ENCODE measurements around the gene BSCL2. TPM values are rescaled to one million over a fixed set of nuclear protein-coding genes. Genes with fewer than 3 reads are reported as not detected.
"Not testable (repeated sequence)": the region's sequence is repeated elsewhere in the genome, so short reads cannot be mapped to it uniquely, and the experiment has no call there.

The BSCL2 gene
- total RNA-seq, 1 donor from 2014 or later = 96.6 TPM

- no peak for TF ChIP-seq CTCF (conservative IDR thresholded peaks at IDR 0.05; ENCODE audit: low read depth, low read length)
- DNase-seq (ENCODE audit: low read depth) = no peak
- no peak overlapping the region for H3K4me3 ChIP-seq (ENCODE audit: low read depth, low read length)
These were observed 40.4 kb upstream of the BSCL2 start for GRCh38 chr11:62747475-62748160.

DNA sequence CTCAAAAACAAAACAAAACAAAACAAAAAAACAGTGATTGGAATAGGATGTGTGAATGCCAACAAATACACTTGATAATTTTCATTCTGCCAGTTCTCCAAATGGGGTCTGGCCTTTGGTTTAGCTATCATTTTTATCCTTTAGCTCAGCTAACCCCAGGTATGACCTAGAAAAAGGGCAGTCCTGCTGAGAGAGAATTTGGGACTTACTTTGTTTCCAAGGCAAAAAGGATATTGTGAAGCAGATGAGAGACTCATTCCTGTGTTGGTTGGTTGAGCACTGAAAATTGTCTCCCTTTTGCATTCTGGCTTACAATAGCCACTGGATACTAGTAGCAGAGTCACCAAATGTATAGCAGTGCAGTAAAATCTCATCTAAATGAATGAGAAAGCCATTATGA, 30.0 kb upstream of the BSCL2 start:
- no peak for DNase-seq (ENCODE audit: low read depth)
- H3K4me3 ChIP-seq (ENCODE audit: low read depth, low read length) = no peak overlapping the region
- no peak for TF ChIP-seq CTCF (conservative IDR thresholded peaks at IDR 0.05; ENCODE audit: low read depth, low read length)

DNA sequence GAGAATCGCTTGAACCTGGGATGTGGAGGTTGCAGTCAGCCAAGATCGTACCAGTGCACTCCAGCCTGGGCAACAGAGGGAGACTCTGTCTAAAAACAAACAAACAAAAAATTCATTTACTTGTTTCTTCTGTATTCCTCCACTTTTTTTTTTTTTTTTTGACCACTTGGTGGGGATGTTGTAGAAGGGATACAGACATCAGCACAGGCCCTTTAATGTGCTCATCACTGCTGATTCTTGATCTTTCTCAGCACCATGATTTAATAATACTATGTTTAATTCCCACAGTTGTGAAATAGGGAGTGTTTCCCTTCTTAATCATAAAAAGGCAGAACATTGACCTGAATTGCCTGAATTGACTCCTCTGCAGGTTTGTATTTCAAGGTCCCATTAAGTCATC, 25.6 kb upstream of the BSCL2 start:
- H3K4me3 ChIP-seq (ENCODE audit: low read depth, low read length) = no peak overlapping the region
- peak; percentile 34 for TF ChIP-seq CTCF (conservative IDR thresholded peaks at IDR 0.05; ENCODE audit: low read depth, low read length)
- DNase-seq (ENCODE audit: low read depth) = no peak

DNA sequence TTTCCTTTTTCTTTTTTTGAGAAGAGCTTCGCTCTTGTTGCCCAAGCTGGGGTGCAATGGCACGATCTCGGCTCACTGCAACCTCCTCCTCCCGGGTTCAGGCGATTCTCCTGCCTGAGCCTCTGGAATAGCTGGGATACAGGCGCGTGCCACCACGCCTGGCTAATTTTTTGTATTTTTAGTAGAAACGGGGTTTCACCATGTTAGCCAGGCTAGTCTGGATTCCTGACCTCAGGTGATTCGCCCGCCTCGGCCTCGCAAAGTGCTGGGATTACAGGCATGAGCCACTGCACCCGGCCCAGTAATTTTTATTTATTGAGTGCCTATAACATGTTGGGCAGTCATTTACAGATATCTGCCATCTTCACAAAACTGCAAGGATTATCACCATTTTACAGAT, 22.9 kb upstream of the BSCL2 start:
- H3K4me3 ChIP-seq (ENCODE audit: low read depth, low read length) = peak overlapping the region; percentile 90

DNA sequence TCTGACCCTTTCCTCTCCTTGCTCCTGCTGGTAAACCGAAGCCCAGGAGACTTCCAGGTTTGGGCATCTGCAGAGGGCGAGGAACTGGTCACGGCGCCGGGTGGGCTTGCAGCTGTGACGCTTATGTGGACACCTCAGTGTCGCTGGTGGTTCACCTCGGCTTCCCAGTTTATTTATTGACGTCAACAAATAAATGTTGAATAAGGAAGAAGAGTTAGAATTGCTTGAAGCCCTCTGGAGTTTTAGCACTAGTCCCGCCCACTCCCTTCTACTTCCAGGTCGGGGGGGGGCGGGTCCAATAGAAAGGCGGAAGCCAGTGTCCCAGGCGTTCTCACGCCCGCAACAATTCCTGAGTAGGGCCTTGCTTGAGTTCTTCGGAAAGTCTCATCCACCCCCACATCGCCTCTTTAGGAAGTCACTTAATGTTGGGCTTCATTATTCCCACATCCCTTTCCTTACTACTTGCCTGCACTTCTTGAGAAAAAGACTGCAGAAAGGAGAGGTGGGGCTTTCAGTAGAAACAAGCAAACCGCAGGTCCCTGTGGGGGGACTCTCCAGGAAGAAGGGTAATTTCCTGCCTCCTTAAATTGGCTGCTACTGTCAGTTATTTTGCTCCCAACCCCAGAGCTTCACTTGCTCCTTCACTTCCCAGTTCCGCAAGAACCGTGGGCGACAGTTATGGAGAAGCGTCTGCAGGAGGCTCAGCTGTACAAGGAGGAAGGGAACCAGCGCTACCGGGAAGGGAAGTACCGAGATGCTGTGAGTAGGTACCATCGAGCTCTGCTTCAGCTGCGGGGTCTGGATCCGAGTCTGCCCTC, 21.2 kb upstream of the BSCL2 start, which contains the start of gene TTC9C:
TTC9C (plus strand) TSS at position 316 of the 818 bp plus-strand sequence; CDS start at position 679, 363 bp downstream.
- H3K4me3 ChIP-seq (ENCODE audit: low read depth, low read length) = peak within 1 kb of the TSS; percentile 90
- TF ChIP-seq CTCF (conservative IDR thresholded peaks at IDR 0.05; ENCODE audit: low read depth, low read length) = no peak
- DNase-seq (ENCODE audit: low read depth) = no peak

More for the DNA sequence above, 22.9 kb upstream of the BSCL2 start:
- DNase-seq (ENCODE audit: low read depth) = not testable (repeated sequence)

DNA sequence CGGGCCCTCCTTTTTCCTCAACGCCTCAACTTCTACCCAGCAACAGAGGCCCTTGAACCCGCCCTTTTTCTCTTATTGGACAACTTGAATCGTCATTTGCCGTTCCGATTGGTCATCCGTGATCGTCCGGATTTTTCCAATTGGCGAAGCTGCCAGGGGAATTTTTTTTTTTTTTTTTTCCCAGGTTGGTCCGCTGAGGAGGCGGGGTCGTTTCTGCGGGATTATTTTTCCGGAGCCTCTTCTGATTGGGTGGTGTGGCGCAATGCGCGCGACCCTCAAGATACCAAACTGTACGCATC, 20.6 kb upstream of the BSCL2 start:
- peak; percentile 94 for DNase-seq (ENCODE audit: low read depth)
- TF ChIP-seq CTCF (conservative IDR thresholded peaks at IDR 0.05; ENCODE audit: low read depth, low read length) = no peak
- peak overlapping the region; percentile 90 for H3K4me3 ChIP-seq (ENCODE audit: low read depth, low read length)

GRCh38 chr11:62727165-62727871, 20.1 kb upstream of the BSCL2 start, which contains the start of gene HNRNPUL2:
Gene HNRNPUL2, minus strand, starts transcription at chr11:62727457. Its CDS starts 301 bp downstream, at chr11:62727156.
- peak; percentile 17 for TF ChIP-seq CTCF (conservative IDR thresholded peaks at IDR 0.05; ENCODE audit: low read depth, low read length)
- H3K4me3 ChIP-seq (ENCODE audit: low read depth, low read length) = peak within 1 kb of the TSS; percentile 90
- DNase-seq (ENCODE audit: low read depth) = peak; percentile 74
